H9 (cell line): ENCODE results near the gene C1orf21. TPM values are rescaled to one million over a fixed set of nuclear protein-coding genes. Genes with fewer than 3 reads are reported as not detected.

ENCODE experiments used
- DNase-seq: peaks from one replicate; pipeline ENCODE4 v3.0.0-alpha.2; 2017
- H2AFZ ChIP-seq: one replicate; pipeline ENCODE4 v1.6.1; 2013; ENCODE audit warnings: mild to moderate bottlenecking, low read length, control low read depth, moderate library complexity
- H2AK5ac ChIP-seq: 2 replicates; pipeline ENCODE4 v1.6.1; 2013; ENCODE audit warnings: low read length, control low read depth, mixed read lengths; ENCODE audit not compliant: insufficient read length
- H2BK120ac ChIP-seq: one replicate; pipeline ENCODE4 v1.6.1; 2013; ENCODE audit warnings: low read depth, mild to moderate bottlenecking, low read length, control low read depth, inconsistent platforms; ENCODE audit not compliant: poor library complexity, severe bottlenecking
- H2BK12ac ChIP-seq: 2 replicates; pipeline ENCODE4 v1.6.1; 2013; ENCODE audit warnings: low read length, control low read depth, mixed read lengths, low read depth; ENCODE audit not compliant: insufficient read length
- H2BK15ac ChIP-seq: 2 replicates; pipeline ENCODE4 v1.6.1; 2013; ENCODE audit warnings: low read depth, low read length, control low read depth
- H2BK20ac ChIP-seq: one replicate; pipeline ENCODE4 v1.6.1; 2013; ENCODE audit warnings: low read depth, mild to moderate bottlenecking, low read length, control low read depth, inconsistent platforms; ENCODE audit not compliant: poor library complexity, severe bottlenecking
- H2BK5ac ChIP-seq: 2 replicates; pipeline ENCODE4 v1.6.1; 2013; ENCODE audit warnings: low read length, control low read depth, mixed read lengths; ENCODE audit not compliant: insufficient read length
- H3K14ac ChIP-seq: 2 replicates; pipeline ENCODE4 v1.6.1; 2013; ENCODE audit warnings: low read length, control low read depth; ENCODE audit not compliant: insufficient read depth
- H3K18ac ChIP-seq: 2 replicates; pipeline ENCODE4 v1.6.1; 2013; ENCODE audit warnings: low read depth, mild to moderate bottlenecking, mixed read lengths, low read length, control low read depth; ENCODE audit not compliant: insufficient read length
- H3K23ac ChIP-seq: 2 replicates; pipeline ENCODE4 v1.6.1; 2013; ENCODE audit warnings: low read length, control low read depth, mixed read lengths, low read depth; ENCODE audit not compliant: insufficient read length
- H3K23me2 ChIP-seq: 2 replicates; pipeline ENCODE4 v1.6.1; 2013; ENCODE audit warnings: low read depth, mild to moderate bottlenecking, mixed read lengths, low read length, control low read depth; ENCODE audit not compliant: insufficient read length, poor library complexity, severe bottlenecking
- H3K27ac ChIP-seq: 2 replicates; pipeline ENCODE4 v1.5.1; 2013; ENCODE audit warnings: low read length, control low read depth, mixed read lengths, low read depth; ENCODE audit not compliant: insufficient read length
- H3K27me3 ChIP-seq: 2 replicates; pipeline ENCODE4 v1.6.1; 2013; ENCODE audit warnings: low read length, control low read depth, inconsistent platforms; ENCODE audit not compliant: insufficient read depth
- H3K4ac ChIP-seq: 2 replicates; pipeline ENCODE4 v1.6.1; 2013; ENCODE audit warnings: low read depth, mild to moderate bottlenecking, control low read depth, inconsistent platforms, low read length, moderate library complexity
- H3K4me1 ChIP-seq: 2 replicates; pipeline ENCODE4 v1.6.1; 2013; ENCODE audit warnings: low read length, control low read depth, inconsistent platforms; ENCODE audit not compliant: insufficient read depth
- H3K4me2 ChIP-seq: 2 replicates; pipeline ENCODE4 v1.6.1; 2013; ENCODE audit warnings: low read length, control low read depth, mixed read lengths; ENCODE audit not compliant: insufficient read length, insufficient read depth
- H3K56ac ChIP-seq: 2 replicates; pipeline ENCODE4 v1.6.1; 2013; ENCODE audit warnings: low read depth, mild to moderate bottlenecking, mixed read lengths, low read length, control low read depth; ENCODE audit not compliant: insufficient read length
- H3K79me1 ChIP-seq: 2 replicates; pipeline ENCODE4 v1.6.1; 2013; ENCODE audit warnings: low read depth, mild to moderate bottlenecking, moderate library complexity, low read length, control low read depth, inconsistent platforms; ENCODE audit not compliant: insufficient read depth, poor library complexity, severe bottlenecking
- H3K79me2 ChIP-seq: 2 replicates; pipeline ENCODE4 v1.6.1; 2013; ENCODE audit warnings: low read length, control low read depth, inconsistent platforms; ENCODE audit not compliant: insufficient read depth
- H3K9ac ChIP-seq: 2 replicates; pipeline ENCODE4 v1.6.1; 2013; ENCODE audit warnings: low read length, control low read depth, mixed read lengths; ENCODE audit not compliant: insufficient read length; ENCODE audit errors: extremely low read depth
- H3K9me3 ChIP-seq: one replicate; pipeline ENCODE4 v1.6.1; 2013; ENCODE audit warnings: low read depth, low read length, inconsistent platforms; ENCODE audit not compliant: control insufficient read depth
- H3T11ph ChIP-seq: one replicate; pipeline ENCODE4 v1.6.1; 2013; ENCODE audit warnings: mild to moderate bottlenecking, low read length, control low read depth, inconsistent platforms
- H4K20me1 ChIP-seq: one replicate; pipeline ENCODE4 v1.6.1; 2013; ENCODE audit not compliant: control insufficient read depth, insufficient read length, insufficient read depth
- H4K5ac ChIP-seq: 2 replicates; pipeline ENCODE4 v1.6.1; 2013; ENCODE audit warnings: low read depth, mild to moderate bottlenecking, mixed read lengths, low read length, control low read depth; ENCODE audit not compliant: insufficient read length
- H4K8ac ChIP-seq: replicated peaks from 2 replicates; pipeline ENCODE4 v1.6.1; 2013; ENCODE audit warnings: low read length, control low read depth, mixed read lengths, low read depth; ENCODE audit not compliant: insufficient read length
- H4K91ac ChIP-seq: 2 replicates; pipeline ENCODE4 v1.6.1; 2013; ENCODE audit warnings: low read depth, mild to moderate bottlenecking, moderate library complexity, mixed read lengths, low read length, control low read depth; ENCODE audit not compliant: insufficient read length
- H3K27ac Mint-ChIP-seq, 3 experiments: 2 replicates in 2 of 3; 3 replicates in 1 of 3; pipeline ENCODE4 v1.8.0; 2020 to 2021; ENCODE audit warnings: mixed read lengths in 3 of 3, mild to moderate bottlenecking in 1 of 3, moderate library complexity in 1 of 3
- H3K27me3 Mint-ChIP-seq: 2 replicates; pipeline ENCODE4 v1.8.0; 2021; ENCODE audit warnings: low read depth, mild to moderate bottlenecking, moderate library complexity, mixed read lengths
- H3K36me3 Mint-ChIP-seq, 3 experiments: 2 replicates in 2 of 3; 3 replicates in 1 of 3; pipeline ENCODE4 v1.8.0; 2020 to 2021; ENCODE audit warnings: low read depth in 3 of 3, mixed read lengths in 3 of 3; ENCODE audit not compliant: insufficient read depth in 1 of 3
- H3K4me1 Mint-ChIP-seq, 2 experiments: 2 replicates each; pipeline ENCODE4 v1.8.0; 2020; ENCODE audit warnings: mixed read lengths in 2 of 2
- H3K4me3 Mint-ChIP-seq, 2 experiments: 2 replicates in 1 of 2; 3 replicates in 1 of 2; pipeline ENCODE4 v1.8.0; 2020 to 2021; ENCODE audit warnings: mild to moderate bottlenecking in 2 of 2, mixed read lengths in 2 of 2, moderate library complexity in 1 of 2
- H3K9me3 Mint-ChIP-seq, 2 experiments: 2 replicates in 1 of 2; 3 replicates in 1 of 2; pipeline ENCODE4 v1.8.0; 2020; ENCODE audit warnings: mild to moderate bottlenecking in 2 of 2, mixed read lengths in 2 of 2, moderate library complexity in 1 of 2
- CTCF ChIP-seq: fragments of 200-600 bp; sonication (generic); conservative IDR thresholded peaks from 3 replicates; pipeline ENCODE4 v1.8.0; 2021; ENCODE audit warnings: antibody characterized with exemption, mild to moderate bottlenecking
- WGBS: extraction: QIAGEN DNeasy Blood & Tissue Kit; methylation state at CpG from one replicate; pipeline ENCODE4 v1.1.7; 2013; ENCODE audit warnings: missing lambda C conversion rate, low lambda C conversion rate, mixed read lengths; ENCODE audit not compliant: insufficient read length; ENCODE audit errors: extremely low coverage; 5-methylcytosine and 5-hydroxymethylcytosine counted together
- total RNA-seq: library from RNA; stranded (reverse); gene quantifications from 2 replicates; pipeline ENCODE4 v1.2.1, GENCODE V29; 2021

C1orf21 gene
- total RNA-seq, 1 experiment from 2014 or later: 36.0 TPM

GRCh38 chr1:184356891-184357290 is 29.9 kb upstream of the C1orf21 start:
- Histone ChIP-seq H3K4me1 (no peaks in the 10 kb centered on the region), H2BK5ac (no peak overlapping the region), H3K27ac (no peak overlapping the region), H4K8ac (no peak overlapping the region), H2AK5ac (no peak overlapping the region), H3K4ac (no peak overlapping the region), H3K79me2 (no peaks in the 10 kb centered on the region), H2AFZ (no peak overlapping the region), H3K18ac (no peak overlapping the region), H4K20me1 (no peaks in the 10 kb centered on the region), H3K14ac (no peak overlapping the region), H3K23me2 (no peaks in the 10 kb centered on the region), H3K56ac (no peak overlapping the region), H2BK15ac (no peak overlapping the region), H3K27me3 (no peaks in the 10 kb centered on the region), H3T11ph (no peak overlapping the region), H3K23ac (no peak overlapping the region), H3K4me2 (no peak overlapping the region), H3K9me3 (no peaks in the 10 kb centered on the region), H3K79me1 (no peaks in the 10 kb centered on the region), H3K9ac (no peak overlapping the region), H4K5ac (no peak overlapping the region), H2BK20ac (no peak overlapping the region), H2BK12ac (no peak overlapping the region), H2BK120ac (no peak overlapping the region), H4K91ac (no peak overlapping the region)
- H3K4me1 Mint-ChIP-seq: peaks cover 4 to 8% of the 10 kb centered on the region in 2 experiments; a peak in 2 of 4 replicates
- H3K36me3 Mint-ChIP-seq: no peaks in the 10 kb centered on the region
- no peaks in the 10 kb centered on the region; the same call in 1 of the 2 replicates for H3K27me3 Mint-ChIP-seq
- no peak overlapping the region for H3K4me3 Mint-ChIP-seq
- no CpG with 5 or more reads among the region's 2 CpGs for WGBS
- DNase-seq: no peak
- no peak overlapping the region for H3K27ac Mint-ChIP-seq
- no peaks in the 10 kb centered on the region for H3K9me3 Mint-ChIP-seq
- TF ChIP-seq CTCF: no peak
